ENCODE data around the gene ZNF888.
"Not testable (repeated sequence)": the region's sequence is repeated elsewhere in the genome, so short reads cannot be mapped to it uniquely, and the experiment has no call there.

Gene ZNF888

DNA sequence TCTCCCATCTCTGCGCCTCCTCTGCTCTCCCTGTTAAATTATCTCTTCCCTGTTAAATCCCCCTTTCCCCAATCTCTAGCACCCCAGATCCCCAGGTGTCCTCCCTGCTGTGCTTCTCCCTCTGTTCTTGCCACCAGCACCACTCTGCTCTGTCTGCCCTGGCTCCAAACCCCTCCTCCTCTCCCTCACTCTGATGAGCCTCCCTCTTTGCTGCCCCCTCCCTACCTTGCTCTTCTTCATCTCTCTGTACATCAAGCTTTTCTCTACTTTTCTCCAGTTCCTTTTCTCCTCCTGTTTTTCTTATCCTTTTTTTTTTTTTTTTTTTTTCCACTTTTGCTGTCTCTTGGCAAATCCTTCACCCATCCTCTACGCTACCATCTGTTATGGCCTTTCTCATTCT is 18.3 kb upstream of the ZNF888 start:
- not testable (repeated sequence) for DNase-seq (ENCODE audit: low spot score)

DNA sequence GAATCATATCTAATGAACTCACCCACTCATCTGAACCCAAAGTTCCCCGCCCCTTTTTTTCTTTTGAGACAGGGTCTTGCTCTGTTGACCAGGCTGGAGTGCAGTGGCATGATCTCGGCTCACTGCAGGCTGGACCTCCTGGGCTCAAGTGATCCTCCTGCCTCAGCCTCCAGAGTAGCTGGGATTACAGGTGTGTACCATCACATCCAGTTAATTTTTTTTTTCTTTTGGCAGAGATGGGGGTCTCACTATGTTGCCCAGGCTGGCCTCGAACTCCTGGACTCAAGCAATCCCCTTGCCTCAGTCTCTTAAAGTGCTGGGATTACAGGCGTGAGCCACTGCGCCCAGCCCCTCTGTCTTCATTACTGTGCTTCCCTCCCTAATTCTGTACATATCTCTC is 17.7 kb upstream of the ZNF888 start:
- DNase-seq (ENCODE audit: low spot score) = not testable (repeated sequence)

DNA sequence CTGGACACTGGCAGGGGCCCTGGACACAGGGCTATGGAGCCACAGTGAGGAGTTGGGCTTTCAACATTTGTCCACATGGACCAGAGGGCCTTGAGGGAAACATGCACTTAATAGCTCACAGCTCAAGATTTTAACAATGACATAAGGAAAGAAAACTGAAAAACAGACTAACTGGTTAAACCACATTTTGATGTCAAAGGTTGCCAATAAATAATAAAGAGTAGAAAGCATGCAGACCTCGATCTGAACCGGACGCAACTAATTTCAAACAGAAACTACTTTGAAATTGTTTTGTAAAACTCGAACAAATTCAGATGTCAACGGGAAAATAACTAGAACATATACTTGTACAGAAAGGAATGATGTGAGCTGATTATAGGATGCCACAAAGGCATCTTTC is 15.5 kb upstream of the ZNF888 start:
- DNase-seq (ENCODE audit: low spot score) = no peak

DNA sequence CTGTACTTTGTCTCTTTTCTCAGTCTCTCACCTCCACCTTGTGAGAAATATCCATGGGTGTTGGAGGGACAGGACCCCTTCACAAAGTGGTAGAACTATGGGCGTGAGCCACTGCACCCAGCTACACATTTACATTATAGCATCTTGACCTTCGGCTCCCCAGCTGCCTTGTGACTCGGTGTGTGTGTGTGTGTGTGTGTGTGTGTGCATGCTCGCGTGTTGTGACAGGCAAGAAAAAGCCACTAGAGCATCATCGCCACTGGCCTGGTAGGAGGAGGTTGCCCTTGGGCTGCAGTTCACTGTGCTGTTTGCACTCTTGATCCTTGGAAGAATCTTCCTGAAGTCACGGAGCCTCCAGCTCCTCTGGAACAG is 13.7 kb upstream of the ZNF888 start:
- no peak for DNase-seq (ENCODE audit: low spot score)

DNA sequence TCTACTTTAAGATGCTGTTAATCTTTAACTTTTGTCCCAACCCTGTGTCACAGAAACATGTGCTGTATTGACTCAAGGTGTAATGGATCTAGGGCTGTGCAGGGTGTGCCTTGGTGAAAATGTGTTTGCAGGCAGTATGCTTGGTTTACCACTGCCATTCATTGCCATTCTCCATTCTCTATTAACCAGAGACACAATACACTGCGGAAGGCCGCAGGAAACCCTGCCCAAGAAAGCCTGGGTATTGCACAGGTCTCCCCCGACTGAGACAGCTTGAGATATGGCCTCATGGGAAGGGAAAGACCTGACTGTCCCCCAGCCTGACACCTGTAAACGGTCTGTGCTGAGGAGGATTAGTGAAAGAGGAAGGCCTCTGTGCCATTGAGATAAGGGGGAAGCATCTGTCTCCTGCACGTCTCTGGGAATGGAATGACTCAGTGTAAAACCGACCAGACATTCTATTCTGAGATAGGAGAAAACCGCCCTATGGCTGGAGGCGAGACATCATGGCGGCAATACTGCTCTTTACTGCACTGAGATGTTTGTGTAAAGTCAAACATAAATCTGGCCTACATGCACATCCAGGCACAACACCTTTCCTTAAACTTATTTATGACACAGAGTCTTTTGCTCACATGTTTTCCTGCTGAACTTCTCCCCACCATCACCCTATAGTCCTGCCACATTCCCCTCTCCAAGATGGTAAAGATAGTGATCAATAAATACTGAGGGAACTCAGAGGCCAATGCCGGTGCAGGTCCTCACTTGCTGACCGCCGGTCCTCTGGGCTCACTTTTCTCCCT is 13.1 kb upstream of the ZNF888 start:
- DNase-seq (ENCODE audit: low spot score) = no peak

DNA sequence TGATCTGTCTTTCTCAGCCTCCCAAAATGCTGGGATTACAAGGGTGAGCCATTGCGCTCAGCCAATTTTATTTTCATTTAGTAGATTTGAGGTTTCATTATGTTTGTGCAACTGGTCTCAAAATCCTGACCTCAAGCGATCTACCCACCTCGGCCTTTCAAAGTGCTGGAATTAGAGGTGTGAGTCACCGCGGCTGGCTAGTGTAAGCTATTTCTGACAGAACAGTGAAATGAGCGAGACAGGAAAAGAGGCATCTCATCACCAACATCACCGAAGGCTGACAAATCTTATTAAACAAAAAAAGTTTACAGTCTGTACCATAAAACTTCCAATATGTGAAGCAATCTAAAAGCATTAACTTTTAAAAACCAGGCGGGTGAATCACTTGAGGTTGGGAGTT is 12.2 kb upstream of the ZNF888 start:
- DNase-seq (ENCODE audit: low spot score) = no peak

DNA sequence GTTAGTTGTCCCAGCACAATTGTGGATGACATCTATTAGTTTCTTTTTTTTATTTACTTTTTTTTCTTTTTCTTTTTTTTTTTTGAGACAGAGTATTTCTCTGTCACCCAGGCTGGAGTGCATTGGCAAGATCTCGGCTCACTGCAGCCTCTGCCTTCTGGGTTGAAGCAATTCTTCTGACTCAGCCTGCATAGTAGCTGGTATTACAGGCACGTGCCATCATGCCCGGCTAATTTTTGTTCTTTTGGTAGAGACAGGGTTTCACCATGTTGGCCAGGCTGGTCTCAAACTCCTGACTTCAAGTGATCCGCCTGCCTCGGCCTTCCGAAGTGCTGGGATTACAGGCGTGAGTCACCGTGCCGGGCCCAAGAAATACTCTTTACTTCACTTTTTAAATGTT is 1.4 kb upstream of the ZNF888 start:
- not testable (repeated sequence) for DNase-seq (ENCODE audit: low spot score)

DNA sequence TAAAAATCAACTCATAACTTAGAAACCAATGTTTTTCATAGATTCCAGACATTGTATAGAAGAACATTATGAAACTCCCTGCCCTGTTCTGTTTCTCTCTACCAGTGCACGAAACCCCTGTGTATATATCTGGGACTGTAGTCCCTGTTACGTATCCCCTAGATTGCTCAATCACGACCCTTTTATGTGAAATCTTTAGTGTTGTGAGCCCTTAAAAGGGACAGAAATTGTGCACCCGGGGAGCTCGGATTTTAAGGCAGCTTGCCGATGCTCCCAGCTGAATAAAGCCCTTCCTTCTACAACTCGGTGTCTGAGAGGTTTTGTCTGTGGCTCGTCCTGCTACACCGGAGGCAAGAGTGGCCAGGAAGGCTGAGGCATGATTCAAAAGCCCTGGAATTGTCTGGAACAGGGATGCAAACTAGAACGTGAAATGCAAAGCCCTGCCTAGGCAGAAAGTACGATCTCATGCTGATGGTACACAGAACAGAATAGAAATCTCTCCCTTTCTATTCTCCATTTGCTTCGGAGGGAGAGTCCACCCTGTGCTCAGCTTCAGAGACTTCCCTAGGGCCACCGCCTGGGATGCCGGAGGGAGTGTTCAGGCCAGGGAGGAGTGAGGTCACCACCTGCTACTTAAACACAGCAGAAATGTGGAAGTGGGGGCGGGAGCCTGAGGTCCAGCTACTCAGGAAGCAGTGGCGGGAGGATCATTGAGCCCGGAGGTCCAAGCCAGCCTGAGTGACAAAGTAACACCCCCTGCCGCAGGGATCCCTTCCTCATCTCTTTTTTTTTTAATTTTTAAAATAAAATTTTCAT is 758 bp upstream of the ZNF888 start:
- DNase-seq (ENCODE audit: low spot score) = peak; percentile 8

DNA sequence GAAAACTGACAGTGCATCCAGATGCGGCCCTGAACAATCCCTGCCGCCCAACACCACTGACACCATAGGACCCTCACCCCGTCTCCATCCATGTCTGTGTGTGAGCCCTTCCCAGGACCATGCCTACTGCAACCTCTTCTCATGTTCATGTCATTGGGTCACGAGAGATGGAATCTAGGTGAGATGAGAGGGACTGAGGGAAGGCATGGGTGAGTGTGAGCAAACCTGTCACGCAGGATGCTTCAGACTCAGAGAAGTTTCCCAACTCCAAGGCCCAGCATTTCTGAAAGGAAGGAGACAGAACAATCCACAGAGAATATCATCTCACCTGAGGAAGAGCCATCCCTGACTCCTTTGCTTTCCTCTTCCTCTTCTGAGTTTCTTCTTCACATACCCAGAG is 5.7 kb downstream of the ZNF888 start:
- DNase-seq (ENCODE audit: low spot score) = no peak

DNA sequence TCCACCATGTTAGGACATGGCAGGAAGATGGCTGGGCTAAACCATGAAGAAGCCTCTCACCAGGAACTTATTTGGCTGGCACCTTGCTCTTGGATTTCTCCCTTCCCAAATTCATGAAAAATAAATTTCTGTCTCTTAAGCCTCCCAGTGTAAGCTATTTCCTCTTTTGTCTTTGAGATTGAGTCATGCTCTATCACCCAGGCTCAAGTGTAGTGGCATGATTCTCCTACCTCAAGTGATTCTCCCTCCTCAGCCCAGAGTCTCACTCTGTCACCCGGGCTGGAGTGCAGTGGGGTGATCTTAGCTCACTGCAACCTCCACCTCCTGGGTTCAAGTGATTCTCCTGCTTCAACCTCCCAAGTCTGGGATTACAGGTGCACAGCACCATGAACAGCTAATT is 12.6 kb downstream of the ZNF888 start:
- DNase-seq (ENCODE audit: low spot score) = no peak

DNA sequence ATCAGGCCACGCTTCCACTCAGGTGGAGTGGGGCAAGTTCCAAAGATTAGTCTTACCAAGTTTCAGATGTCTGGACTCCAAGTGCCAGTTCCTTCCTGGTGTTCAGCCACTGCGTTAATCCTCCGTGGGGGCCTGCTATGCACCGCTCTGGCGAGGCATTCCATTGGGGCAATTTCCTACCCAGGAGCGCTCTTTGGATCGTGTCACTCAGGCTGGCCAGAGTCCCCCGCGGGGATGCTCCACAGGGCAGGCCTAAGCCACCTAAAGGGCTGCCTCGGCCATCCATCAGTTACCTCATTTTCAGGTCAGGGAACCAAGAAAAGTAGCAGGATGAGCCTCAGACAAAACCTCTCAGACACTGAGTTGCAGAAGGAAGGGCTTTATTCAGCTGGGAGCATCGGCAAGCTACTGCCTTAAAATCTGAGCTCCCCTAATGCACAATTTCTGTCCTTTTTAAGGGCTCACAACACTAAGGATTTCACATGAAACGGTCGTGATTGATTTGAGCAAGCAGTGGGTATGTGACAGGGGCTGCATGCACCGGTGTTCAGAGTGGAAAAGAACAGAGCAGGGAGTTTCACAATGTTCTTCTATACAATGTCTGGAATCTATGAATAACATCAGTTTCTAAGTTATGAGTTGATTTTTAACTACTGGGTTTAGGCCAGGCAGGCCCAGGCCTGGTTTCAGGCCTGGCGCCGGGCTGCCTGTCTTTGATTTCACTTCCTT is 19.0 kb downstream of the ZNF888 start:
- not testable (repeated sequence) for DNase-seq (ENCODE audit: low spot score)

DNA sequence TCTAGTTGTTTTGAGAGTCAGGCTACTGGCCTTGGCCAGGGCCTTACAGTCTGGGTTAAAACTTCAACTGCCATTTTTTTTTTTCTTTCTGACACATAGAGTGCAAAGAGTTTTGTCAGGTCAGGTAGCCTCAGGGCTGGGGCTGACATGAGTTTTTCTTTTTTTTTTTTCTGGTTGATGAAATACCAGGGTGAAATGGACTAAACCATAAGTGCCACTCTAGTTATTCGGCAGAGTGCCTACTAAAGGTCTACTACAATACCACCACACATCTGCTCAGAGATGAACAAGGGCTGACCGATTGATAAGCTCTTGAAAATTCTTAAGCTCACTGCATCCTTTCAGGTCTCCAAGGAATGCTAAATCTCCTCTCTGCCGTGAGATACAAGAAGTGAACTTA is 21.4 kb downstream of the ZNF888 start:
- no peak for DNase-seq (ENCODE audit: low spot score)

DNA sequence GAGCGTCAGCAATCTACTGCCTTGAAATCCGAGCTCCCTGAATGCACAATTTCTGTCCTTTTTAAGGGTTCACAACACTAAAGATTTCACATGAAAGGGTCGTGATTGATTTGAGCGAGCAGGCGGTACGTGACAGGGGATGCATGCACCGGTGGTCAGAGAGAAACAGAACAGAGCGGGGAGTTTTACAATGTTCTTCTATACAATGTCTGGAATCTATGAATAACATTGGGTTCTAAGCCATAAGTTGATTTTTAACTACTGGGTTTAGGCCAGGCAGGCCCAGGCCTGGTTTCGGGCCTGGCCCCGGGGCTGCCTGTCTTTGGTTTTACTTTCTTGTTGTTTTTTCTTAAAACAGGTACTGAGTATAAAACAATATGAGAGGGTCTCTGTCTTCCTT is 24.6 kb downstream of the ZNF888 start:
- DNase-seq (ENCODE audit: low spot score) = not testable (repeated sequence)

DNA sequence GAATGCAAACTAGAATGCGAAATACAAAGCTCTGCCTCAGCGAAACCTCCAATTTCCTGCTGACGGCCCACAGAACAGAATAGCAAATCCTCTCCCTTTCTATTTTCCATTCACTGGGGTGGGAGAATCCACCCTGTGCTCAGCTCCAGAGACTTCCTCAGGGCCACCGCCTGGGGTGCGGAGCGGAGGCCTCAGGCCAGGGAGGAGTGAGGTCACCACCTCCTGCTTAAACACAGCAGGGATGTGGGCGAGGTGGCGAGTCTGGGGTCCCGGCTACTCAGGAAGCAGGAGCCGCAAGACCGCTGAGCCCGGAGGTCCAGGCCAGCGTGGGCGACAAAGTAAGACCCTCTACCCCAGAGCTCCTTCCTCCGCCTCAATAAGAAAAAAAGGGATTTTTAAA is 25.1 kb downstream of the ZNF888 start:
- DNase-seq (ENCODE audit: low spot score) = no peak

DNA sequence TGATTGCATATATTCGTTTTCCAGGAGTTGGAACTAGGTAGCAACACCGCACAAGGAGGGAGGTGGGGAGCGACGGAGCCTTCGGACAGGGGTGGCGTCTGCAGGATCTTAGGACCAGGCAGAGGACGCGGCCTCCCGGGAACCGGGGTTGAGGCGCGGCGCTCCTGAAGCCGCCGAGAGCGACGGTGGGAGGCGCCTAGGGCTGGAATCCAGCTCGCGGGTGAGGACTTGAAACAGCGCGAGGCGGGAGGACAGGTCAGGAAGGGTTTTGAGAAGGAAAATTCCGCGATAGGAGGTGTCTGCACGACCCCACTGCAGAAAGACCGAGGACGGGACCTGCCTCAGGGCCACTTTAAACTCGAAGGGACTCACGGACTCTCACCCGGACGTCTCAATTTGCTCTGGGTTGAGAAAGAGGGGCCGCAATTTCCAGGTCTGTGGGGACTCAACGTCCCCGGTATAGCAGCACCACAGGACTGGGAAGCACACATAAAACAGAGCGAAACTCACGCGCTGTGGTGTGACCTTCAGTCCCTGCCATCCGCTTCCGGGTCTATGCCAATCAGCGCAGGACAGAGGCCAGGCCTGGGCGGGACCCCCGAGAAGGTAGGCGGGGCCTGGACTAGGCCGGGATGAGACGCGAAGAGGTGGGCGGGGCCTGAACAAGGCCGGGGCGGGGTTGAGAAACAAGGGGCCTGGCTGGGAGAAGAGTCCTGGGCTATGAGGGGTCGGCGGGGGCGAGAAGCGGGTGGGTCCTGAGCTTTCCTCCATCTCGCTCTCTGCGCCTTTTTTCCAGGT is 25.9 kb downstream of the ZNF888 start, which contains the start of gene ZNF320:
TSS of gene ZNF320 (minus strand) at position 498 of the 798 bp plus-strand sequence. CDS start 7,380 bp downstream, outside the sequence.
- peak; percentile 95 for DNase-seq (ENCODE audit: low spot score)

DNA sequence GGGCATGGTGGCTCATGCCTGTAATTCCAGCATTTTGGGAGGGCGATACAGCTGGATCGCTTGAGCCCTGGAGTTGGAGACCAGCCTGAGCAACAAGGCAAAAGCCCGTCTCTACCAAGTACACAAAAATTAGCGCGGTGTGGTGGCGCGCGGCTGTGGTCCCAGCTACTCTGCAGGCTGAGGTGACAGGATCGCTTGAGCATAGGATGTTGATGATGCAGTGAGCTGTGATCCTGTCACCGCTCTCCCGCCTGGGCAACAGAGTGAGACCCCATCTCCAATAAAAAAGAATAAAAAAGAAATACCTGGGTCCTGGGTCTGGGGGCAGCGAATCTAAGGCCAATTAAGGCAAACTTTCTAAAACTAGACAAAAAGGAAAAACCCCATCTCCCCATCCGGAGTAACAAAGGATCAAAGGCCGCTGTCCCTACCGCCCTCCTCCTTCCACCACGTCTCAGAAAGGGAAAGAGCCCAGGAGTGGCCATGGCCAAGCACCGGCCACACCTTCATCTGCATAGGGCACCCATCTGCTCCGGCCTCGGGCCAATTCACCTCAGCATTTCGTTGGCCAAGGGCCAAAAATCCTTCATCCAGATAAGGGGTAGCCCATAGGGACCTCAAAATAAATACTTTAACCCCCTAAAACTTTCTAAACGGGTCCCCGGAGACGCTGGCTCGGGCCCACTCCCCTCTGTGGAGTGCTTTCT is 26.6 kb downstream of the ZNF888 start:
- DNase-seq (ENCODE audit: low spot score) = no peak

DNA sequence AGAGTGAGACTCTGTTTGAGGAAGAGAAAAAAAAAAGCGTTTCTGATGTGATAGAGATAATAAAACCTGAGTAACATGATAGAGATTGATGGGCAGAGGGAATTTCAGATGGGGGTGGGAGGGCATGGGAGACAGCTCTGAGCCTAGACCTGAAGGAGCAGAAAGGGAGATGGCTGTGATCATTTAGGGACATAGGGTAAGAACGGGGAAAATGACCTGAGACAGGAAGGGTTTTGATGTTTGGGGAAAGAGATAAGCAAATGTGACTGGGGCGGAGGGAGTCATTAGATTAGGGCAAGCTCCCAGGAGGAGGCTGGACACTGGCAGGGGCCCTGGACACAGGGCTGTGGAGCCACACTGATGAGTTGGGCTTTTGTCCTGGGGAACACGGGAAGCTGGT is 31.9 kb downstream of the ZNF888 start:
- DNase-seq (ENCODE audit: low spot score) = no peak

DNA sequence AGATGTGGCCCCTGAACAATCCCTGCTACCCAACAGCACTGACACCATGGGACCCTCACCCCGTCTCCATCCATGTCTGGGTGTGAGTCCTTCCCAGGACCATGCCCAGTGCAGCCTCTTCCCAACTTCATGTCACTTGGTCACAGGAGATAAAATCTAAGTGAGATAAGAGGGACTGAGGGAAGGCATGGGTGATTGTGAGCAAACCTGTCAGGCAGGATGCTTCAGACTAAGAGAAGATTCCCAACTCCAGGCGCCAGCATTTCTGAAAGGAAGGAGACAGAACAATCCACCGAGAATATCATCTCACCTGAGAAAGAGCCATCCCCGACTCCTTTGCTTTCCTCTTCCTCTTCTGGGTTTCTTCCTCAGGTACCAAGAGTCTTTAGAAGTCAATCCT is 33.3 kb downstream of the ZNF888 start:
- no peak for DNase-seq (ENCODE audit: low spot score)

DNA sequence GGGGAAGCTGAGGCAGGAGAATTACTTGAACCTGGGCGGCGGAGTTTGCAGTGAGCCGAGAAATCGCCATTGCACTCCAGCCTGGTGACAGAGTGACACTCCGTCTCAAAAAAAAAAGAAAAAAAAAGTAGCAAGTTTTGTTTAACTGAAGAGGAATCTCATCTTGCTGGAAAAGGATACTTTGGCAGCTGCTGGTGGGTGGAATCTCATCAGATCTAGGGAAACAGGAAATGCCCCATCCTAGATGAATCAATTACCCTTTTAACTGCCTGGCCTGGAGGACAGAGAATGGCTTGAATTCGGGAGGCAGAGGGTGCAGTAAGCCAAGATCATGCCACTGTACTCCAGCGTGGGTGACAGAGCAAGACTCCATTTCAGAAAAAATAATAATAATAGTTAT is 34.2 kb downstream of the ZNF888 start:
- DNase-seq (ENCODE audit: low spot score) = no peak

DNA sequence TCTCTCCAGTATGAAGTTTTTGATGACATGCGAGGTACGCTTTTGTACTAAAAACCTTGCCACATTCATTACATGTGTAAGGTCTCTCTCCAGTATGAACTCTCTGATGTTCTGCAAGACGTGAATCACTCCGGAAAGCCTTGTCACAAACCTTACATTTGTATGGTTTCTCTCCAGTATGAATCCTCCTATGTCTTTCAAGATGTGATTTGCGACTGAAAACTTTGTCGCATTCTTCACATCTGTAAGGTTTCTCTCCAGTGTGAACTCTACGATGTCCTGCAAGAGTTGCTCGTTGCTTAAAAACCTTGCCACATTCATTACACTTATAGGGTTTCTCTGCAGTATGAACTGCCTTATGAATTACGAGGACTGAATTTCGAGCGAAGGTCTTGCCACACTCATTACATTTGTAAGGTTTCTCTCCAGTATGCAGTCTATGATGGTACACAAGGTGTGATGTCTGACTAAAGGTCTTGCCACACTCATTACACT is 42.3 kb downstream of the ZNF888 start:
- no peak for DNase-seq (ENCODE audit: low spot score)

DNA sequence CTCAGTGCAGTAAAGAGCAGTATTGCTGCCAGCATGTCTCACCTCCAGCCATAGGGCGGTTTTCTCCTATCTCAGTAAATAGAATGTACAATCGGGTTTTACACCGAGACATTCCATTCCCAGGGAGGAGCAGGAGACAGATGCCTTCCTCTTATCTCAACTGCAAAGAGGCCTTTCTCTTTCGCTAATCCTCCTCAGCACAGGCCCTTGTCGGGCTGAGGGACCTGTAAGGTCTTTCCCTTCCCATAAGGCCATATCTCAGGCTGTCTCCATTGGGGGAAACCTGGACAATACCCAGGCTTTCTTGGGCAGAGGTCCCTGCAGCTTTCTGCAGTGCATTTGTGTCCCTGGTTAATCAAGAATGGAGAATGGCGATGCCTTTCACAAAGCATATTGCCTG is 50.2 kb downstream of the ZNF888 start:
- not testable (repeated sequence) for DNase-seq (ENCODE audit: low spot score)
